Cardiac atrium fibroblast (primary cell): ENCODE data around the gene QPCT. TPM values are rescaled to one million over a fixed set of nuclear protein-coding genes. Genes with fewer than 3 reads are reported as not detected.

Source experiments
- total RNA-seq: library from RNA; depleted of rRNA; stranded (reverse); fragments of >200 nt; gene quantifications from 2 replicates; pipeline ENCODE4 v1.2.3, GENCODE V29; 2015

The QPCT gene
- total RNA-seq, result 1.8 and 8.4 TPM in 2 replicates

GRCh38 chr2:37344453-37345361, at the start of gene QPCT:
Gene QPCT (plus strand): TSS chr2:37344630. CDS start chr2:37344732, 102 bp downstream.

GRCh38 chr2:37324786-37325624, 19.4 kb upstream of the QPCT start, which contains the start of gene PRKD3:
Gene PRKD3 (minus strand): TSS chr2:37324833. CDS start chr2:37316524, 8,309 bp downstream.

Other genes starting within 250 kb of the QPCT start
- 18.3 and 25.8 TPM in 2 replicates for gene EIF2AK2, start 187.7 kb upstream of the QPCT start, total RNA-seq
- not detected in 2 replicates for gene SULT6B1, start 156.0 kb upstream of the QPCT start, total RNA-seq
- 15.2 and 20.4 TPM in 2 replicates for gene CEBPZOS, start 148.1 kb upstream of the QPCT start, total RNA-seq
- 28.7 and 35.0 TPM in 2 replicates for gene CEBPZ, start 113.0 kb upstream of the QPCT start, total RNA-seq
- gene NDUFAF7, start 113.0 kb upstream of the QPCT start, total RNA-seq, result 9.0 and 16.8 TPM in 2 replicates
- gene PRKD3, start 19.8 kb upstream of the QPCT start, total RNA-seq, result 35.6 and 58.5 TPM in 2 replicates